LNCAP (cell line): ENCODE results near the gene PCCA.

Experiments
- TF ChIP-seq, protein P1 (sequence below): fragments of 450-650 bp; IDR thresholded peaks from 2 replicates; pipeline ENCODE4 v1.5.1; 2017; ENCODE audit warnings: mild to moderate bottlenecking

Gene PCCA

DNA sequence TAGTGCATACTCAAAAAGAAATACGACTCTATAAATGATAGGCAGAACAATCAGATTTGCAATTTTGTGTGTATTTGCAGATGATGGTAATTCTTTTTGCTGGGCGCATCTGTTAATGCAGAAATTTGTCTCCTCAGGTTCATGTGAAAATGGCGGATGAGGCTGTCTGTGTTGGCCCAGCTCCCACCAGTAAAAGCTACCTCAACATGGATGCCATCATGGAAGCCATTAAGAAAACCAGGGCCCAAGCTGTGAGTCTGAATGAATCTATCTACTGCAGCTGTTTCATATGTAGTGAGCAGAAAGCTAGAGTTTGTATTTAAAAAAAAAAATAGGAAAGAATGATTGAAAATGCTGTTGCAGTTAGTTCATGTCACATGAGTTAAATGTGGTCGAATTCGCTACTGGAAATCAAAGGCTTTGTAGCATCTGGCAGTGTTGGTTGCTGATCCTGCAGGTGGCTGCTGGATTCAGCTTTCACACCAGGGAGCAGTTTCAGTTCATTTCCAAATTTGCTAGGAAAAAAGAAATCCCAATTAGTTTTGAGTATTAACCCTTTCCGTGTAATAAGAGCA is 66.0 kb downstream of the PCCA start:
- TF ChIP-seq, protein P1, sequence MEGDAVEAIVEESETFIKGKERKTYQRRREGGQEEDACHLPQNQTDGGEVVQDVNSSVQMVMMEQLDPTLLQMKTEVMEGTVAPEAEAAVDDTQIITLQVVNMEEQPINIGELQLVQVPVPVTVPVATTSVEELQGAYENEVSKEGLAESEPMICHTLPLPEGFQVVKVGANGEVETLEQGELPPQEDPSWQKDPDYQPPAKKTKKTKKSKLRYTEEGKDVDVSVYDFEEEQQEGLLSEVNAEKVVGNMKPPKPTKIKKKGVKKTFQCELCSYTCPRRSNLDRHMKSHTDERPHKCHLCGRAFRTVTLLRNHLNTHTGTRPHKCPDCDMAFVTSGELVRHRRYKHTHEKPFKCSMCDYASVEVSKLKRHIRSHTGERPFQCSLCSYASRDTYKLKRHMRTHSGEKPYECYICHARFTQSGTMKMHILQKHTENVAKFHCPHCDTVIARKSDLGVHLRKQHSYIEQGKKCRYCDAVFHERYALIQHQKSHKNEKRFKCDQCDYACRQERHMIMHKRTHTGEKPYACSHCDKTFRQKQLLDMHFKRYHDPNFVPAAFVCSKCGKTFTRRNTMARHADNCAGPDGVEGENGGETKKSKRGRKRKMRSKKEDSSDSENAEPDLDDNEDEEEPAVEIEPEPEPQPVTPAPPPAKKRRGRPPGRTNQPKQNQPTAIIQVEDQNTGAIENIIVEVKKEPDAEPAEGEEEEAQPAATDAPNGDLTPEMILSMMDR = no peak

DNA sequence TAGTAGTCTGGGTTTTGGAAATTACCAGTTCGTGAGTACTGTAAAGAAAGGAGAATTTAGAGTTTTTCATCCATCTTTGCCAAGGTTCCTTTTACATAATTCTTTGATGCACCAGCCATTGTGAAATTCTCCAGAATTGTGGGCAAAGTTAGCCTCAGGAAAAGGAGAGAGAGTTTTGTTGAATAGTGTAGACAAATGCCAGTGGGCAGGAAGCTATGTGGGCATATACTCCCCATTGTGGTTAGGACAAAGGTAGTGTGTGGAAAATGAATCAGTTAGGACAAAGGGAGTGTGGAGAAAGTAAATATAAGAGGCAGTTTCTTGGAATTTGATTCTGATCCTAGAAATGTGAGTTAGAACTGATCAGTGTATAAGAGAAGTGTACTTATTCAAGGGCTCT is 67.9 kb downstream of the PCCA start:
- TF ChIP-seq, protein P1 = no peak

DNA sequence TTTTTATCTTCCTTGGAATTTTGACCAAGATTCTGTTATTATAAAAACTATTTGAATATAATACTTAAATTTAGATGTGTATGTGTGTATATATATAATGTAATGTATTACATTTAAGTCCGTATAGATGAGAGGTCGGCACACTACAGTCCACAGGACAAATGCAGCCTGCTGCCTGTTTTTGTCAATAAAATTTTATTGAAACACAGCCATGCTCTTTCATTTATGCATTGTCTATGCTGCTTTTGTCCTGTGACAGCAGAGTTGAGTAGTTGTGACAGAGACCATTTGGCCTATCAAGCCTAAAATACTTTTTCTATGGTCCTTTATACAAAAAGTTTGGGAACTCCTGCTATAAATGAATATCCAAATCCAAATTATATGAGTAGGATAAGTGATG is 69.7 kb downstream of the PCCA start:
- TF ChIP-seq, protein P1 = no peak

DNA sequence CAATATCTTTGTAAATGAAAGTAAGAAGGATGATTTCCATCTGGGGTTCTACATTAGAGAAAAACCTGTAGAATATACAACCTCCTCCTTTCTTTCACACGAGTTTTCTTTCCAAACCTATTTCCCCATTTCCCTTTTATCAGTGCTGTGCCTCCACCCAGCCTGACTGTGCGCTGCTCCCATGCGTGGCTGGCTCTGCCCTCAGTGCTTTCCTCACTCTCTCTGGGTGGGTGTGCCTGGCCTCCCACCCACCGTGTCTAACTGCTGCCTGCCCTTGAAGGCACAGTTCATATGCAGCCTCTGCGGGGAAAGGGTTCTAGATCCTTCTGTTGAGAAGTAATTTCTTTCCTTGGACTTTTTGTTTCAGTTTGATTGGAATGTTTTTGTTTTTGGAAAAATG is 70.7 kb downstream of the PCCA start:
- TF ChIP-seq, protein P1 = no peak

DNA sequence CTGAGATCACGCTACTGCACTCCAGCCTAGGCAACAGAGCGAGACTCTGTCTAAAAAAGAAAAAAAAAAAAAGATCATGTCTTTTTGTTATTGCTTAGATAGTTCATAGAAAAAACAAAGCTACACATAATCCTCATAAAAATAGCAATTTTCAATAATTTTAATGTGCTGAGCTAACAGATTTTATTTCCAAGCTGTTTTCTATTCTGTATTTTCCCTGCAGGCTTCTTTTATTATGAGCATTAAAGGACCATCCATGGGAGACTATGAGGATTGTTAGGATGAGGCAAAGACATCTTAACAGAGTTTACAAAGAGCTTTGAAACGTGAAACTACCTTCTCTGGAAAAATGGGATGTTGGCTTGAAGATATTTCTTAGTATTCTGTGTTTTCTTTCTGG is 71.6 kb downstream of the PCCA start:
- TF ChIP-seq, protein P1 = no peak

DNA sequence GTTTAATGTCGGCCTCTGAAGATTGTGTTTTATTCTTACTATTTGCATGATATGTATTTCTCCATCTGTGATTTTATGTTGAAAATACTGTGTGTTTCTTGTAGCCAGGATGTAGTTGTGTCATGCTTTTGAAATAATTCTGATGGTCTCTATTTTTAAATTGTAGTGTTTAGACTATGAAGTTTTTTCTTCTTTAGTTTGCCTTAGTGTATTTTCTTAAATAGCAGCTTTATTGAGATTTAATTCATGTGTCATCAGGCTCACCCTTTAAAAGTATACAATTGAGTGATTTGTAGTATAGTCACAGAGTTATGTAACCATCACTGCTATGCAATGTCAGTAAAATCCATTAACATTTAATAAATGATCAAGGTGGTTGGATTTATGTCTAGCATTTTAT is 74.5 kb downstream of the PCCA start:
- TF ChIP-seq, protein P1 = no peak

DNA sequence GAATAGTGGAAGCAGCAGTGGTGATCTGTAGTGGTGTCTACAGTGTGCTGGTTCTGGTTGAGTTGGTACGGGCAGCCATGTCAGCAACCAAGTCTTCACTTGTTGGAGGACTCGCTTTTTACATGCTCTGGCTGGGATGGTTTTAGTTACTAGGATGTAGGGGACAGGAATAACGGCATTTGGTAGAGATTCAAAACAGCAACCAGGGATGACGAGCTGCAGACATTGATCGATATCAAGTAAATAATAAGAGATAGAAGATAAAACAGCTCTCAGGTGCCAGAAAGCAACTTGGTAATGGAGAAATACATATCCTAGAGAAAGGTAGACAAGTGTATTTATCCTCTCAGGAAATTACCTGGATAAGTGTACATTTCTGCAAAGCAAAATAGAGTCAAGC is 84.3 kb downstream of the PCCA start:
- TF ChIP-seq, protein P1 = no peak
